HEK293 (cell line): Measurements from ENCODE around the gene L3HYPDH.

Experiments used
- CTCF ChIA-PET: fragments of 350-600 bp; formaldehyde crosslinking; extraction: SDS; loops from one replicate; lab custom pipeline; 2021; ENCODE audit warnings: antibody characterized with exemption; lab: Yijun Ruan, JAX
- POLR2A ChIA-PET: fragments of 300-600 bp; formaldehyde crosslinking; extraction: SDS; loops from one replicate; lab custom pipeline; 2020; ENCODE audit warnings: antibody characterized with exemption, inconsistent platforms; lab: Yijun Ruan, JAX
- H3K27ac ChIP-seq: fragments of 200-500 bp; sonication (Bioruptor generic); 2 replicates; pipeline ENCODE4 v1.5.1; 2014; ENCODE audit warnings: low read depth, low read length, control low read depth, inconsistent platforms; ENCODE audit errors: extremely low read depth
- H3K36me3 ChIP-seq, 2 experiments: fragments of 200-500 bp in 1 of 2; sonication (Bioruptor generic) in 1 of 2; 1 replicate in 1 of 2; 2 replicates in 1 of 2; pipeline ENCODE4 v1.5.1; 2014 to 2017; ENCODE audit warnings: inconsistent platforms in 2 of 2, low read length in 2 of 2; ENCODE audit not compliant: control insufficient read depth in 2 of 2, insufficient read depth in 1 of 2
- H3K4me1 ChIP-seq: fragments of 200-500 bp; sonication (Bioruptor generic); 2 replicates; pipeline ENCODE4 v1.5.1; 2014; ENCODE audit warnings: mild to moderate bottlenecking, low read length, inconsistent platforms; ENCODE audit not compliant: control insufficient read depth, insufficient read depth
- H3K4me3 ChIP-seq: 2 replicates; pipeline ENCODE4 v1.5.1; 2011; ENCODE audit warnings: low read depth, mild to moderate bottlenecking, control low read depth, low read length, moderate library complexity
- H3K9me3 ChIP-seq: fragments of 200-500 bp; sonication (Bioruptor generic); 2 replicates; pipeline ENCODE4 v1.5.1; 2014; ENCODE audit warnings: low read depth, low read length, inconsistent platforms; ENCODE audit not compliant: control insufficient read depth, insufficient read depth
- CTCF ChIP-seq: fragments of 450-650 bp; formaldehyde crosslinking; IDR thresholded peaks from 2 replicates; pipeline ENCODE4 v1.5.1; 2016; ENCODE audit warnings: missing biosample characterization, missing genetic modification characterization
- EGR2 ChIP-seq: fragments of 450-650 bp; formaldehyde crosslinking; IDR thresholded peaks from 2 replicates; pipeline ENCODE4 v1.5.1; 2016; ENCODE audit warnings: low read depth, missing biosample characterization, missing genetic modification characterization
- GFI1B ChIP-seq: fragments of 450-650 bp; formaldehyde crosslinking; IDR thresholded peaks from 2 replicates; pipeline ENCODE4 v1.5.1; 2016; ENCODE audit warnings: missing biosample characterization, missing genetic modification characterization
- HOXC10 ChIP-seq: sonication (generic); formaldehyde crosslinking; IDR thresholded peaks from 2 replicates; pipeline ENCODE4 v1.8.1; 2023; ENCODE audit warnings: mild to moderate bottlenecking, missing genetic modification reagents
- KLF7 ChIP-seq: fragments of 450-650 bp; formaldehyde crosslinking; IDR thresholded peaks from 2 replicates; pipeline ENCODE4 v1.5.1; 2016; ENCODE audit warnings: missing biosample characterization, missing genetic modification characterization, borderline replicate concordance
- MZF1 ChIP-seq: fragments of 450-650 bp; formaldehyde crosslinking; IDR thresholded peaks from 2 replicates; pipeline ENCODE4 v1.5.1; 2017; ENCODE audit warnings: missing biosample characterization, missing genetic modification characterization, borderline replicate concordance
- OVOL3 ChIP-seq: fragments of 450-650 bp; formaldehyde crosslinking; IDR thresholded peaks from 2 replicates; pipeline ENCODE4 v1.5.1; 2016; ENCODE audit warnings: missing biosample characterization, missing genetic modification characterization
- RBAK ChIP-seq: fragments of 450-650 bp; formaldehyde crosslinking; IDR thresholded peaks from 2 replicates; pipeline ENCODE4 v1.5.1; 2016; ENCODE audit warnings: missing biosample characterization, missing genetic modification characterization
- SP3 ChIP-seq: fragments of 450-650 bp; formaldehyde crosslinking; IDR thresholded peaks from 2 replicates; pipeline ENCODE4 v1.5.1; 2016; ENCODE audit warnings: missing biosample characterization, missing genetic modification characterization
- SP7 ChIP-seq: fragments of 450-650 bp; formaldehyde crosslinking; IDR thresholded peaks from 2 replicates; pipeline ENCODE4 v1.5.1; 2016; ENCODE audit warnings: missing biosample characterization, missing genetic modification characterization
- YY2 ChIP-seq: fragments of 450-650 bp; formaldehyde crosslinking; IDR thresholded peaks from 2 replicates; pipeline ENCODE4 v1.5.1; 2016; ENCODE audit warnings: missing biosample characterization, missing genetic modification characterization
- ZBTB7A ChIP-seq: fragments of 450-650 bp; formaldehyde crosslinking; IDR thresholded peaks from 2 replicates; pipeline ENCODE4 v1.5.1; 2016; ENCODE audit warnings: low read depth, missing biosample characterization, missing genetic modification characterization
- ZFP69B ChIP-seq: fragments of 450-650 bp; formaldehyde crosslinking; IDR thresholded peaks from 2 replicates; pipeline ENCODE4 v1.5.1; 2016; ENCODE audit warnings: missing biosample characterization, missing genetic modification characterization
- ZNF146 ChIP-seq: fragments of 450-650 bp; formaldehyde crosslinking; IDR thresholded peaks from 2 replicates; pipeline ENCODE4 v1.5.1; 2016; ENCODE audit warnings: missing biosample characterization, missing genetic modification characterization
- ZNF155 ChIP-seq: fragments of 450-650 bp; formaldehyde crosslinking; IDR thresholded peaks from 2 replicates; pipeline ENCODE4 v1.5.1; 2016; ENCODE audit warnings: missing biosample characterization, missing genetic modification characterization
- ZNF157 ChIP-seq: fragments of 450-650 bp; formaldehyde crosslinking; IDR thresholded peaks from 2 replicates; pipeline ENCODE4 v1.5.1; 2016; ENCODE audit warnings: missing biosample characterization, missing genetic modification characterization
- ZNF16 ChIP-seq: fragments of 450-650 bp; formaldehyde crosslinking; IDR thresholded peaks from 2 replicates; pipeline ENCODE4 v1.5.1; 2016; ENCODE audit warnings: low read depth, missing biosample characterization, missing genetic modification characterization
- ZNF174 ChIP-seq: fragments of 450-650 bp; formaldehyde crosslinking; IDR thresholded peaks from 2 replicates; pipeline ENCODE4 v1.5.0; 2017; ENCODE audit warnings: missing biosample characterization, mild to moderate bottlenecking, missing genetic modification characterization
- ZNF214 ChIP-seq: fragments of 450-650 bp; formaldehyde crosslinking; IDR thresholded peaks from 2 replicates; pipeline ENCODE4 v1.5.1; 2017; ENCODE audit warnings: missing biosample characterization, mild to moderate bottlenecking, missing genetic modification characterization, borderline replicate concordance
- ZNF350 ChIP-seq: fragments of 450-650 bp; formaldehyde crosslinking; IDR thresholded peaks from 2 replicates; pipeline ENCODE4 v1.5.0; 2017; ENCODE audit warnings: missing biosample characterization, mild to moderate bottlenecking, missing genetic modification characterization
- ZNF354C ChIP-seq: fragments of 450-650 bp; formaldehyde crosslinking; IDR thresholded peaks from 2 replicates; pipeline ENCODE4 v1.5.1; 2016; ENCODE audit warnings: missing biosample characterization, missing genetic modification characterization, low read depth, borderline replicate concordance
- ZNF416 ChIP-seq: fragments of 450-650 bp; formaldehyde crosslinking; IDR thresholded peaks from 2 replicates; pipeline ENCODE4 v1.5.1; 2016; ENCODE audit warnings: missing biosample characterization, missing genetic modification characterization
- ZNF426 ChIP-seq: fragments of 450-650 bp; formaldehyde crosslinking; IDR thresholded peaks from 2 replicates; pipeline ENCODE4 v1.5.1; 2017; ENCODE audit warnings: missing biosample characterization, missing genetic modification characterization, mild to moderate bottlenecking, inconsistent platforms, moderate library complexity
- ZNF514 ChIP-seq: fragments of 450-650 bp; formaldehyde crosslinking; IDR thresholded peaks from 2 replicates; pipeline ENCODE4 v1.5.1; 2016; ENCODE audit warnings: missing biosample characterization, missing genetic modification characterization
- ZNF529 ChIP-seq: fragments of 450-650 bp; formaldehyde crosslinking; IDR thresholded peaks from 2 replicates; pipeline ENCODE4 v1.5.1; 2017; ENCODE audit warnings: missing genetic modification characterization, missing biosample characterization; ENCODE audit not compliant: insufficient replicate concordance
- ZNF558 ChIP-seq: fragments of 450-650 bp; formaldehyde crosslinking; IDR thresholded peaks from 2 replicates; pipeline ENCODE4 v1.5.1; 2016; ENCODE audit warnings: missing biosample characterization, missing genetic modification characterization
- ZNF560 ChIP-seq: fragments of 450-650 bp; formaldehyde crosslinking; IDR thresholded peaks from 2 replicates; pipeline ENCODE4 v1.5.1; 2017; ENCODE audit warnings: missing biosample characterization, missing genetic modification characterization, borderline replicate concordance
- ZNF571 ChIP-seq: fragments of 450-650 bp; formaldehyde crosslinking; IDR thresholded peaks from 2 replicates; pipeline ENCODE4 v1.5.0; 2017; ENCODE audit warnings: missing biosample characterization, missing genetic modification characterization
- ZNF621 ChIP-seq: fragments of 450-650 bp; formaldehyde crosslinking; IDR thresholded peaks from 2 replicates; pipeline ENCODE4 v1.5.1; 2017; ENCODE audit warnings: missing biosample characterization, missing genetic modification characterization
- ZNF660 ChIP-seq: fragments of 450-650 bp; IDR thresholded peaks from 2 replicates; pipeline ENCODE4 v1.5.1; 2018; ENCODE audit warnings: missing biosample characterization, mild to moderate bottlenecking, missing genetic modification characterization
- ZNF768 ChIP-seq: fragments of 450-650 bp; formaldehyde crosslinking; IDR thresholded peaks from 2 replicates; pipeline ENCODE4 v1.5.1; 2018; ENCODE audit warnings: missing biosample characterization, mild to moderate bottlenecking, missing genetic modification characterization
- ZNF843 ChIP-seq: fragments of 450-650 bp; formaldehyde crosslinking; IDR thresholded peaks from 2 replicates; pipeline ENCODE4 v1.5.1; 2016; ENCODE audit warnings: missing biosample characterization, missing genetic modification characterization
- ZSCAN4 ChIP-seq: fragments of 450-650 bp; formaldehyde crosslinking; IDR thresholded peaks from 2 replicates; pipeline ENCODE4 v1.5.1; 2017; ENCODE audit warnings: missing biosample characterization, missing genetic modification characterization

Gene L3HYPDH

GRCh38 chr14:59461891-59462290 lies 22.3 kb downstream of the L3HYPDH start (continued):
- no peak for TF ChIP-seq ZNF416 (tag by site-specific recombination)

GRCh38 chr14:59460378-59460777 lies 23.8 kb downstream of the L3HYPDH start:
- Histone ChIP-seq H3K36me3 (peaks cover 31 to 74% of the 10 kb centered on the region in 2 experiments), H3K27ac (no peak overlapping the region), H3K9me3 (no peaks in the 10 kb centered on the region), H3K4me3 (no peak overlapping the region), H3K4me1 (no peaks in the 10 kb centered on the region)
- ChIA-PET POLR2A (no interaction called here), CTCF (no interaction called here)
- TF ChIP-seq MZF1 (tag by site-specific recombination), result no peak
- TF ChIP-seq ZNF354C, result no peak
- TF ChIP-seq ZNF558 (tag by site-specific recombination), result no peak
- no peak for TF ChIP-seq ZFP69B
- no peak for TF ChIP-seq SP3 (tag by site-specific recombination)
- no peak for TF ChIP-seq ZNF416 (tag by site-specific recombination)
- no peak for TF ChIP-seq HOXC10 (CRISPR knock-in tag)
- TF ChIP-seq CTCF (tag by site-specific recombination), result no peak
- TF ChIP-seq ZNF514 (tag by site-specific recombination), result no peak
- TF ChIP-seq ZNF426 (tag by site-specific recombination), result no peak
- TF ChIP-seq ZNF621 (tag by site-specific recombination), result no peak

- Histone ChIP-seq H3K36me3 (peaks cover 31 to 70% of the 10 kb centered on the region in 2 experiments), H3K4me3 (no peak overlapping the region), H3K4me1 (no peaks in the 10 kb centered on the region), H3K9me3 (no peaks in the 10 kb centered on the region), H3K27ac (no peak overlapping the region)
- ChIA-PET CTCF (interaction anchor here (0.6 to 1.1 kb wide), 2 partner anchors 49 to 335 kb away, joined by 3 read pairs; no protein-coding TSS in a partner anchor), POLR2A (no interaction called here)
- TF ChIP-seq ZNF768 (no peak), ZNF157 (tag by site-specific recombination) (no peak), ZBTB7A (tag by site-specific recombination) (no peak), ZNF660 (tag by site-specific recombination) (no peak), ZNF350 (tag by site-specific recombination) (no peak)
Measured at GRCh38 chr14:59458486-59458885, 25.7 kb downstream of the L3HYPDH start.

GRCh38 chr14:59455411-59455810 lies 28.8 kb downstream of the L3HYPDH start:
- Histone ChIP-seq H3K9me3 (no peaks in the 10 kb centered on the region), H3K4me3 (no peak overlapping the region), H3K27ac (no peak overlapping the region), H3K4me1 (no peaks in the 10 kb centered on the region), H3K36me3 (peaks cover 17 to 61% of the 10 kb centered on the region in 2 experiments)
- TF ChIP-seq ZNF146 (tag by site-specific recombination) (no peak), ZNF571 (tag by site-specific recombination) (no peak), ZSCAN4 (no peak), KLF7 (no peak), RBAK (tag by site-specific recombination) (no peak), ZNF174 (tag by site-specific recombination) (no peak), ZNF560 (tag by site-specific recombination) (no peak), YY2 (no peak), ZNF155 (tag by site-specific recombination) (no peak), ZNF529 (tag by site-specific recombination) (no peak), EGR2 (tag by site-specific recombination) (no peak), ZNF16 (tag by site-specific recombination) (no peak), SP7 (tag by site-specific recombination) (no peak), ZNF214 (no peak), GFI1B (tag by site-specific recombination) (no peak), ZNF843 (tag by site-specific recombination) (no peak), OVOL3 (no peak)
- ChIA-PET POLR2A (no interaction called here), CTCF (no interaction called here)
